IMR-90 (cell line): ENCODE results near the gene GPR135. TPM values are rescaled to one million over a fixed set of nuclear protein-coding genes. Genes with fewer than 3 reads are reported as not detected.

ENCODE experiments used
- ATAC-seq: fragments of 200-7000 bp; cut with Tn5 transposase; 2 replicates; pipeline ENCODE4 v1.9.1; 2020; ENCODE audit warnings: low read depth, mild to moderate bottlenecking, moderate library complexity
- BruUV-seq: library from RNA; stranded (reverse); fragments of 400-500 nt; replicated peaks from 2 replicates; lab custom pipeline; 2021; lab: Mats Ljungman, UMichigan
- CTCF ChIA-PET: fragments of 300-600 bp; formaldehyde crosslinking; extraction: SDS; loops from one replicate; lab custom pipeline; 2021; ENCODE audit warnings: antibody characterized with exemption; lab: Yijun Ruan, JAX
- POLR2A ChIA-PET: fragments of 300-600 bp; sonication (Branson Sonifier 250); formaldehyde crosslinking; loops from one replicate; lab custom pipeline; 2022; ENCODE audit warnings: antibody characterized with exemption; ENCODE audit not compliant: unreplicated experiment; lab: Charles Lee
- DNase-seq: peaks from one replicate; pipeline ENCODE4 v3.0.0; 2013
- H2AFZ ChIP-seq: replicated peaks from 2 replicates; pipeline ENCODE3; 2013; ENCODE audit warnings: low read length, mild to moderate bottlenecking; ENCODE audit not compliant: poor library complexity
- H2AK5ac ChIP-seq: 2 replicates; pipeline ENCODE4 v1.6.1; 2013; ENCODE audit warnings: low read depth, low read length, inconsistent platforms
- H2AK9ac ChIP-seq: replicated peaks from 2 replicates; pipeline ENCODE3; 2013; ENCODE audit warnings: mild to moderate bottlenecking, low read depth, low read length, moderate library complexity; ENCODE audit not compliant: poor library complexity
- H2BK120ac ChIP-seq: 2 replicates; pipeline ENCODE4 v1.6.1; 2013; ENCODE audit warnings: low read depth, low read length, inconsistent platforms
- H2BK15ac ChIP-seq: 3 replicates; pipeline ENCODE4 v1.6.1; 2013; ENCODE audit warnings: low read depth, low read length, inconsistent platforms
- H2BK20ac ChIP-seq: 2 replicates; pipeline ENCODE4 v1.6.1; 2013; ENCODE audit warnings: low read depth, mild to moderate bottlenecking, inconsistent platforms, low read length, moderate library complexity
- H2BK5ac ChIP-seq: 2 replicates; pipeline ENCODE4 v1.6.1; 2013; ENCODE audit warnings: mild to moderate bottlenecking, low read depth, low read length, inconsistent platforms; ENCODE audit not compliant: poor library complexity, severe bottlenecking
- H3K14ac ChIP-seq: replicated peaks from 2 replicates; pipeline ENCODE4 v1.6.1; 2013; ENCODE audit warnings: low read depth, low read length, inconsistent platforms
- H3K18ac ChIP-seq: 2 replicates; pipeline ENCODE4 v1.6.1; 2013; ENCODE audit warnings: low read depth, low read length, control low read depth
- H3K23ac ChIP-seq: 2 replicates; pipeline ENCODE4 v1.6.1; 2013; ENCODE audit warnings: low read depth, low read length, inconsistent platforms
- H3K27ac ChIP-seq: 2 replicates; pipeline ENCODE4 v1.5.1; 2013; ENCODE audit warnings: mild to moderate bottlenecking, control low read depth, low read length; ENCODE audit not compliant: insufficient read depth
- H3K27me3 ChIP-seq: 2 replicates; pipeline ENCODE4 v1.6.1; 2013; ENCODE audit warnings: low read length; ENCODE audit not compliant: control insufficient read depth, insufficient read depth
- H3K36me3 ChIP-seq: 2 replicates; pipeline ENCODE4 v1.6.1; 2013; ENCODE audit warnings: low read length, mixed read lengths; ENCODE audit not compliant: control insufficient read depth, insufficient read depth
- H3K4ac ChIP-seq: 2 replicates; pipeline ENCODE4 v1.6.1; 2013; ENCODE audit warnings: low read depth, low read length, inconsistent platforms
- H3K4me1 ChIP-seq: 2 replicates; pipeline ENCODE4 v1.6.1; 2013; ENCODE audit warnings: low read length, mixed read lengths; ENCODE audit not compliant: control insufficient read depth, insufficient read depth
- H3K4me2 ChIP-seq: 2 replicates; pipeline ENCODE4 v1.6.1; 2013; ENCODE audit warnings: low read depth, mild to moderate bottlenecking, control low read depth, low read length, moderate library complexity
- H3K4me3 ChIP-seq: 2 replicates; pipeline ENCODE4 v1.5.1; 2013; ENCODE audit warnings: low read depth, mild to moderate bottlenecking, control low read depth, low read length, moderate library complexity; ENCODE audit not compliant: insufficient read depth
- H3K56ac ChIP-seq: 2 replicates; pipeline ENCODE4 v1.6.1; 2013; ENCODE audit warnings: low read length, inconsistent platforms; ENCODE audit not compliant: insufficient read depth; ENCODE audit errors: extremely low read depth
- H3K79me1 ChIP-seq, 2 experiments: 2 replicates each; pipeline ENCODE4 v1.6.1; 2013; ENCODE audit warnings: low read length in 2 of 2, inconsistent platforms in 1 of 2, low read depth in 1 of 2
- H3K9ac ChIP-seq: 2 replicates; pipeline ENCODE4 v1.6.1; 2013; ENCODE audit warnings: low read depth, low read length, control low read depth
- H3K9me1 ChIP-seq: 2 replicates; pipeline ENCODE4 v1.6.1; 2013; ENCODE audit warnings: low read length, inconsistent platforms; ENCODE audit not compliant: insufficient read depth
- H3K9me3 ChIP-seq: 2 replicates; pipeline ENCODE4 v1.6.1; 2013; ENCODE audit warnings: low read length; ENCODE audit not compliant: control insufficient read depth, insufficient read depth
- H4K20me1 ChIP-seq: 2 replicates; pipeline ENCODE4 v1.6.1; 2013; ENCODE audit warnings: low read length, inconsistent platforms; ENCODE audit not compliant: insufficient read depth
- H4K5ac ChIP-seq: 2 replicates; pipeline ENCODE4 v1.6.1; 2013; ENCODE audit warnings: mild to moderate bottlenecking, low read depth, low read length, control low read depth
- H4K8ac ChIP-seq, 2 experiments: 2 replicates each; pipeline ENCODE4 v1.6.1; 2013; ENCODE audit warnings: low read depth in 2 of 2, low read length in 2 of 2, control low read depth in 1 of 2, inconsistent platforms in 1 of 2
- H4K91ac ChIP-seq: 2 replicates; pipeline ENCODE4 v1.6.1; 2013; ENCODE audit warnings: low read depth, low read length, inconsistent platforms; ENCODE audit not compliant: insufficient read depth
- CEBPB ChIP-seq: IDR thresholded peaks from 2 replicates; pipeline ENCODE4 v1.6.1; 2012; ENCODE audit warnings: low read depth, low read length, improper control_type of control experiment
- MAFK ChIP-seq: IDR thresholded peaks from 2 replicates; pipeline ENCODE4 v1.6.1; 2012; ENCODE audit warnings: low read depth, low read length, improper control_type of control experiment
- NFE2L2 ChIP-seq: fragments of 150-350 bp; IDR thresholded peaks from 2 replicates; pipeline ENCODE4 v1.6.1; 2016; ENCODE audit warnings: low read depth, mild to moderate bottlenecking, low read length
- POLR2A ChIP-seq: IDR thresholded peaks from 2 replicates; pipeline ENCODE4 v1.6.1; 2012; ENCODE audit warnings: mild to moderate bottlenecking, low read depth, low read length
- RAD21 ChIP-seq: IDR thresholded peaks from 2 replicates; pipeline ENCODE4 v1.6.1; 2012; ENCODE audit warnings: low read length, improper control_type of control experiment
- SMC3 ChIP-seq: fragments of 150-350 bp; IDR thresholded peaks from 2 replicates; pipeline ENCODE4 v1.6.1; 2016; ENCODE audit warnings: low read depth, mild to moderate bottlenecking, antibody characterized with exemption, low read length, moderate library complexity
- USF2 ChIP-seq: fragments of 150-350 bp; IDR thresholded peaks from 2 replicates; pipeline ENCODE4 v1.6.1; 2017; ENCODE audit warnings: mild to moderate bottlenecking, antibody characterized with exemption, low read length, low read depth
- WGBS, 2 experiments: methylation state at CpG; one replicate each; pipeline versions ENCODE4 v1.1.5 to v1.1.7; 2013; ENCODE audit warnings: missing lambda C conversion rate in 2 of 2; ENCODE audit not compliant: insufficient read length in 1 of 2; ENCODE audit errors: extremely low coverage in 2 of 2; 5-methylcytosine and 5-hydroxymethylcytosine counted together
- dilution Hi-C: fragments of 300-500 bp; cut with HindIII; formaldehyde crosslinking; loops from one replicate; pipeline ENCODE4 v1.14.3; 2018; ENCODE audit warnings: low sequenced_read_pairs; ENCODE audit not compliant: unreplicated experiment
- in situ Hi-C: fragments of 300-500 bp; cut with MboI; formaldehyde crosslinking; loops from 3 replicates; pipeline ENCODE4 v1.14.3; 2019; ENCODE audit warnings: low sequenced_read_pairs, inconsistent platforms, mixed read lengths
- intact Hi-C: fragments of 100-400 bp; cut with micrococcal nuclease; formaldehyde crosslinking; loops from 2 replicates; pipeline ENCODE4 v1.10.0; 2022
- polyA plus RNA-seq, 3 experiments: library from polyadenylated mRNA; depleted of rRNA; stranded (reverse); fragments of >200 nt; gene quantifications; 2 replicates each; pipeline ENCODE4 v1.2.3, GENCODE V29; 2012; ENCODE audit warnings: low replicate concordance in 1 of 3
- total RNA-seq: library from RNA; depleted of rRNA; stranded (reverse); fragments of >200 nt; gene quantifications from 2 replicates; pipeline ENCODE4 v1.2.3, GENCODE V29; 2012

Gene GPR135
- total and polyA plus RNA-seq, 2 of the 4 experiments (the other 2 are of a cell fraction) = 1.3 to 2.4 TPM

GRCh38 chr14:59490756-59491155, 25.6 kb upstream of the GPR135 start:
- no peak for ATAC-seq
- Histone ChIP-seq H3K4me1 (no peaks in the 10 kb centered on the region), H3K23ac (no peak overlapping the region), H4K5ac (no peak overlapping the region), H4K8ac (no peak overlapping the region), H3K56ac (no peak overlapping the region), H4K20me1 (peaks cover 3% of the 10 kb centered on the region; the same call in 1 of the 2 replicates), H3K9ac (no peak overlapping the region), H3K14ac (no peak overlapping the region), H3K4me2 (no peak overlapping the region), H3K9me1 (peaks cover 5% of the 10 kb centered on the region), H2AFZ (no peak overlapping the region), H2BK15ac (no peak overlapping the region), H3K27me3 (no peaks in the 10 kb centered on the region), H2BK120ac (no peak overlapping the region), H3K36me3 (peaks cover 27% of the 10 kb centered on the region), H2AK5ac (no peak overlapping the region), H3K79me1 (peaks cover 32 to 41% of the 10 kb centered on the region in 2 experiments), H2BK5ac (no peak overlapping the region), H4K91ac (no peak overlapping the region), H3K4ac (no peak overlapping the region), H3K18ac (no peak overlapping the region), H3K4me3 (no peak overlapping the region), H2BK20ac (no peak overlapping the region), H3K9me3 (no peaks in the 10 kb centered on the region), H3K27ac (no peak overlapping the region), H2AK9ac (no peak overlapping the region)
- CTCF ChIA-PET = no interaction called here
- dilution Hi-C loops = no loop called here
- intact Hi-C loops = loop anchor here (10.0 kb wide), 1 partner anchor 1276 kb away; no protein-coding TSS in a partner anchor
- in situ Hi-C loops = loop anchor here (25.0 kb wide), 1 partner anchor 597 kb away; the partner anchor contains the start of gene PCNX4
- TF ChIP-seq NFE2L2 (no peak), MAFK (no peak), POLR2A (no peak), SMC3 (no peak), USF2 (no peak), RAD21 (no peak), CEBPB (no peak)
- BruUV-seq = no TSS peak
- DNase-seq = no peak
- POLR2A ChIA-PET = no interaction called here
- WGBS, 2 experiments = no CpG with 5 or more reads among the region's 3 CpGs
